ENCODE measurements around the gene NISCH.

The NISCH gene

DNA sequence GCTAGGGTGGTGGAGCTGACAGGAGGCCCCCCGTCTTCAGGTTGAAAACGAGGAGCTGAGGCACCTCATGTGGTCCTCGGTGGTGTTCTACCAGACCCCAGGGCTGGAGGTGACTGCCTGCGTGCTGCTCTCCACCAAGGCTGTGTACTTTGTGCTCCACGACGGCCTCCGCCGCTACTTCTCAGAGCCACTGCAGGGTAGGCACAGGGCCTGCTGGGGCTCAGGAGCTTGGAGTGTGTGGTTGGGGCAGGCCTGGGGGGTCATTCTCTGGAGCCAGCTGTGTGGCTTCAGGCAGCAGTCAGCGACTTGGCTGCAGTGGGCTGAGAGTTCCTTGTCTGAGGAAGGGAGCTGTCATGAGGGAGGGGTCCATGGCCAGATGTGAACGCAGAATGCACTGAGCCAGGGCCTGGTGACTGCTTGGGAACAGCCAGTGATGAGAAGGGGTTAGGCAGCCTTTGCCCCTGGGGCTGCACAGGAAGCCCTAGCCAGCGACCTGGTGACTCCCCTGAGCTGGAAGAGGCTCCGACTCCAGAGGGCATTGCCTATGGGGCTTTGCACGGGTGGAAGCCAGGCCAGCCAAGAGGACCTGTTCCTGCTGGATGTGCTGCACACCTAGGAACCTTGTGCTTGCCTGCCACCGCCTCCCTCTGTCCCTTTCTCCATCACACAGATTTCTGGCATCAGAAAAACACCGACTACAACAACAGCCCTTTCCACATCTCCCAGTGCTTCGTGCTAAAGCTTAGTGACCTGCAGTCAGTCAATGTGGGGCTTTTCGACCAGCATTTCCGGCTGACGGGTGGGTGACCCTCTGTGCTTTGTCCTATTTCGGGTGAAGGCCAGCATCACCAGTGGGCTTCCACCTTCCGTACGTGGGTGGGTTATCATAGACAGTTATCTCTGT is 34.9 kb downstream of the NISCH start:
- DNase-seq (ENCODE audit: low read depth) = no peak

- DNase-seq (ENCODE audit: low read depth) = no peak
Observed at GRCh38 chr3:52490939-52491526, 35.6 kb downstream of the NISCH start.

- DNase-seq (ENCODE audit: low read depth) = no peak
Observed at GRCh38 chr3:52492059-52492458, 36.7 kb downstream of the NISCH start.

DNA sequence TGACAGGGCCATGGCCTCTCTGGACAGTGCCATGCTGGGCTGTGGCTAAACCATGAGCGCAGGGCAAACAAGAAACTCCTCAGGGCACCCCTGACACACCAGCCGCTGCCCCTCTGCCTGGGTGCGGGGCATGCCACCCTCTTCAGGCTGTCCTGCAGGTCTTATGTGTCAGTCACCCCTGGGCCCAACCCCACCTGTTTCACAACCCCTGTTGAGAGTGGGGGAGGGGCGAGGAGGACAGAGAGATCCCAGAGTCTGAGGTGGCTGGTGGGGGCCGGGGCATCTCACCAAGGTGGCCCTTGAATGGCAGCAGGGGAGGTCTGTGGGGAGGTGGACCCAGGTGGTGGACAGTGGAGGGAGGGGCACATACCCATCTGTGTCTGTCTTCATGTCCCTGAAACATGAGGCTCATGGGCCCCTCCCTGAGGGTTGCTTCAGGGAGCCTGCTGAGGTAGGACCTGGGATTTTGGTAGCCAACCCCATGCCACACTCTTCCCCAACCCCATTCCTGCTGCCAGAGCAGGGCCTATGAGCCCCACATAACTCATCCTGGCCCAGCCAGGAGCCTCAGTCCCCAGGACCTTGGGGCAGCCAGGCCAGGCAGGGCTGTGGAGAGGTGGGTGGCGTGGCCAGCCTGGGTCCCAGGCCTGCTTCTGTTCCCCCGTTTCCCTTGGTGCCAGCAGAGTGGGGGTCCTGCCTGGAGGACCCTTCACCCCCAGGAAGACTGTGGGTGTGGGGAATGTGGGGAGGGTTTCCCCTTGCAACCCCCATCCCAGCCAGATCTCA is 38.0 kb downstream of the NISCH start:
- no peak for DNase-seq (ENCODE audit: low read depth)

DNA sequence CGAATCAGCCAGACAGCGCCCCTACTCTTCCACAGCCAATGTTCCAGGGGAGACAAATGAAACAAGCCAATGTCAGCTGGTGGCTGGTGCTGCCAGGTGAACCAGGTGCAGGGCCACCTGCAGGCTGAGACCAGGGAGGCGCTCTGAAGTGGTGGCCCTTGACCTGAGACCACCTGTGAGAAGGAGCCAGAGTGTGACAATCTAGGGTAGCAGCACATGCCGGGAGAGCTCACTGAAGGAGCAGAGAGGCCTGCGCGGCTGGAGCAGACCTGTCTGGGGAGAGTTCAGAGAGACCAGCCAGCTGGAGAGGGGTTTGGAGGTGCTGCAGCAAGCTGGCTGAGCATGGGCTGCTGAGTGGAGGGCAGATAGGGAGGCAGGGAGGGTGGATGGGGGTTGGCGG is 39.0 kb downstream of the NISCH start:
- DNase-seq (ENCODE audit: low read depth) = no peak

- no peak for DNase-seq (ENCODE audit: low read depth)
Observed at GRCh38 chr3:52494886-52495495, 39.6 kb downstream of the NISCH start, which contains the start of gene STAB1. STAB1 (plus strand) TSS chr3:52495338; CDS start chr3:52495414, 76 bp downstream.

GRCh38 chr3:52495777-52496602 is 40.6 kb downstream of the NISCH start:
- no peak for DNase-seq (ENCODE audit: low read depth)

DNA sequence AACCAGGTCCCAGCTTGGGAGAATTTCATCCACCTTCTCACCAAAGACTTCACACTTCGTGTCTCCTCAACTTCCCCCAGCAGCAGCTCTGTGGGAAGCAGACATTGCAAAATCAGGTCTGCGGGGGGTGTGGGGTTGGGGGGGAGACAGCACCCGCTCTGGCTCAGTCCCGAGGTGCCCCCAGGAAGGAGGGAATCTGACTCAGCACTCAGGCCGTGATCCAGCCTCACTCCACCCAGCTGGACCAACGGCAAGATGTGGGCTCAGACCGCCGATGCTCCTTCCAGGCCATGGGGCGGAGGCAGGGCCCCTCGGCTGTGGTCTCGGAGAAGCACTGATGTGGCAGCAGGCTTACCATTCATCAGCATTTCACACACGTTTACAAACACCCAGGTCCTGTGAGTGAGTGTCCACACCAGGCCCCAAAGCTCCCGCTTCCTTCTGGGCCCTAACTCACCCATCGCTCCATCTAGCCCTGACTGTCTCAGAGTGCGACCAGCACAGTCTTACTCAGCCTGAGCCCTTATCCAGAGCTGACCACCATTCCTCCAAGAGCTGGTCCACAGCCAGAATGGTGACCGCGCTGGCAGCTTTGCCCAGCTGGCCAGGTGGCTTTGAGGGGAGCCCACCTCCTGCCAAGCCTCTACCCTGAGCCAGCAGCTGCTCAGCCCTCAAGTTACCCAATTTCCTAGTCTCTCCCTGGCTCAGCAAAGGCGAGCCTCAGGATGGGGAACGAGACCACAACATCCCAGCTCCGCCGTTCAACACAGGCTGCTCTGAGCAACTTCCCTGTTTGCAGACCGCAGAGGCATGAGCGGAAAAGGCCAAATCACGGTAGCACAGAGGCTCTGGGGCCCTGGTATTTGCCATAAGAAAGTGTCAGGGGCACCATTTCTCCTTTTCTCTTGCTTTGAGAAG is 43.0 kb downstream of the NISCH start:
- DNase-seq (ENCODE audit: low read depth) = no peak

- no peak for DNase-seq (ENCODE audit: low read depth)
Observed at GRCh38 chr3:52501046-52501445, 45.6 kb downstream of the NISCH start.

- DNase-seq (ENCODE audit: low read depth) = no peak
Observed at GRCh38 chr3:52502001-52502400, 46.6 kb downstream of the NISCH start.

DNA sequence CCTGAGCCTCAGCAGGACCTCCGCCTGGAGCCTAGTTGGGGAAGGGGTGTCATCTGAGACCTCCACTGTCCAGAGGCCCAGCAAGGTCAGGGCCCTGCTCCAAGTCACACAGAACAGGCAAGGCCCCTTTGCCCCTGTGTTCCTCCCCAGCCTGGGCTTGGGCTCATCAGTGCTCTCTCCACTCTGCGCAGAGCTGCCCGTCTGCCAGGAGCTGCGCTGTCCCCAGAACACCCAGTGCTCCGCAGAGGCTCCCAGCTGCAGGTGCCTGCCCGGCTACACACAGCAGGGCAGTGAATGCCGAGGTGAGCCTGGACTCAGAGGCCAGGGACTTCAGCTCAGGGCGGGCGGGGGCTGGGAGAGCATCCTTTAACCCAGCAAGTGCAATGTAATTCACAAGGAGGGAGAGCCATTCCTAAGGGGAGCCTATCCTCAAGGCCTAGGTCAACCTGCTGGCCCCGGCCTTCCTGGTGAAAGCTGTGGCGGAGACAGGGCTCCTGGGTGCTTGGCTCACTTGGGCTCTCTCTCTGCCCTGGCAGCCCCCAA is 47.5 kb downstream of the NISCH start:
- no peak for DNase-seq (ENCODE audit: low read depth)

DNA sequence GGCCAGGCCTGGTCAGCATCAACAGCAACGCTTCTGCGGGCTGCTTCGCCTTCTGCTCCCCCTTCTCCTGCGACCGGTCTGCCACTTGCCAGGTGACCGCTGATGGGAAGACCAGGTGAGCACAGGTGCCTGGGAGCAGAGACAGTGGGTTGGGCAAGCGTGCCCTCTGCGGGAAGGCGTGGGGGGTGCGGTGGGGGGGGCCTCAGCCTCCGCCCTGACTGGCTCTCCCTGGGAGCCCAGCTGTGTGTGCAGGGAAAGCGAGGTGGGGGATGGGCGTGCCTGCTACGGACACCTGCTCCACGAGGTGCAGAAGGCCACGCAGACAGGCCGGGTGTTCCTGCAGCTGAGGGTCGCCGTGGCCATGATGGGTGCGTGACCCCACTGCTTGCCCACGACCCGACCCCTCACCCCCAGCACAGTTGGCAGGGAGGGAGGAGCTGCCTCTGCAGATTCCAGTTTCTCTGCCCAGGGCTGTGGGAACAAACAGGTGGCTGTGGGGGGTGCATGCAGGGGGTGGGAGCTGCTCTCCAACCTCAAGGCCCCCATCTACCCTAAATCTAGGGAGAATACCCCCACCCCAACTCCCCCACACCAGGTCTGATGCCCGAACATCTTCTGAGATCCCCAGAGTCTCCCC is 48.5 kb downstream of the NISCH start:
- DNase-seq (ENCODE audit: low read depth) = no peak

DNA sequence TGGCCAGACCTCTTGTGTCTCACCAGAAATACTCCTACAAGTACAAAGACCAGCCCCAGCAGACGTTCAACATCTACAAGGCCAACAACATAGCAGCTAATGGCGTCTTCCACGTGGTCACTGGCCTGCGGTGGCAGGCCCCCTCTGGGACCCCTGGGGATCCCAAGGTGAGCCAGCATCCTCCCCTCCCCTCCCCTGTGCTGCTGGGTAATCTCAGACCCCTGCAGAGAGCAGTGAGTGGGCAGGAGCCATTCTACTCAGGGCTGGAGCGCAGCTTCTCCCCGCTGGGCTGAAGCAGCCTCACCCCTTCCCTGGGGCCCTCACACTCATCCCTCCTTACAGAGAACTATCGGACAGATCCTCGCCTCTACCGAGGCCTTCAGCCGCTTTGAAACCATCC is 49.6 kb downstream of the NISCH start:
- DNase-seq (ENCODE audit: low read depth) = no peak

DNA sequence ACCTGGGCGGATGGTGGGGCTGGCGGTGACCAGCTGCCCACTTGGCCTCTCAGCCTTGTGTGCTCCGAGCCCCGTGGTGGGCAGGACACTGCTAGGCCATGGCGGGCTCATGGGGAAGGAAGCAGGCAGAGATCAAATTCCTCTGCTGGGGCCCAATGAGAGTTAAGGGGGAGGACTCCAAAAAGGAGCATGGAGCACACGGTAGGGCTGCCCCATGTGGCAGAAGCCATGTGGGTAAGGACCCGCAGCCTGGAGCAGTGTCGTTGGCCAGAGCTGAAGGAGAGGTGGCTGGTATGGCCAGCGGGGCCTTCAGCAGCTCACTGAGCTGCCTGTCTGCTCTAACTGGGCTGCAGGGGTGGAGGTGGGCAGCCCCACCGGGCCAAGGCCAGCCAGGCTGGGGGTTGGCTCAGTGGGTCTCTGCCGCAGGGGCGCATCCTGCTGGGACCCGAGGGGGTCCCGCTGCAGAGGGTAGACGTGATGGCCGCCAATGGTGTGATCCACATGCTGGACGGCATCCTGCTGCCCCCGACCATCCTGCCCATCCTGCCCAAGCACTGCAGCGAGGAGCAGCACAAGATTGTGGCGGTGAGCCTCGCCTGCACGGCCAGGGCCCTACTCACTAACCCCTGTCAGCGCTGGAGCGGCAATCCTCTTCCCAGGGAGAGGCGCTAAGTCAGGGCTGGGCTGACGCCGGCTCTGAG is 51.0 kb downstream of the NISCH start:
- DNase-seq (ENCODE audit: low read depth) = no peak

DNA sequence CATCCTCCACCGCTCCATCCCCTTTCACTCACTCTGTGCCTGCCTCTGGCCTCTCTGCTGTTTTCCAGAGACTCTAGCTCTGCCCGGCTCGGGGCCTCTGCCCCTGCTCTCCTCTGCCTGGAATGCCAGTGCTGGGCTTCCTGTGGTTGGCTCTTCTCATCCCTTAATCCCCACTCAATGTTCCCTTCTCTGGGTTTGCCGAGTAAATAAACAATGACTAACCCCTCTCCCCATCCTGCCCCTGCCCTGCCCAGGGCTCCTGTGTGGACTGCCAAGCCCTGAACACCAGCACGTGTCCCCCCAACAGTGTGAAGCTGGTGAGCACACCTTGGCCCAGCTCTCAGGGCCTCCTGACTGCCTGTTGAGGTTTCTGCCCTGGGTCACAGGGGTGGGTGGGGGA is 52.0 kb downstream of the NISCH start:
- no peak for DNase-seq (ENCODE audit: low read depth)

GRCh38 chr3:52509753-52510328 is 54.4 kb downstream of the NISCH start:
- no peak for DNase-seq (ENCODE audit: low read depth)

DNA sequence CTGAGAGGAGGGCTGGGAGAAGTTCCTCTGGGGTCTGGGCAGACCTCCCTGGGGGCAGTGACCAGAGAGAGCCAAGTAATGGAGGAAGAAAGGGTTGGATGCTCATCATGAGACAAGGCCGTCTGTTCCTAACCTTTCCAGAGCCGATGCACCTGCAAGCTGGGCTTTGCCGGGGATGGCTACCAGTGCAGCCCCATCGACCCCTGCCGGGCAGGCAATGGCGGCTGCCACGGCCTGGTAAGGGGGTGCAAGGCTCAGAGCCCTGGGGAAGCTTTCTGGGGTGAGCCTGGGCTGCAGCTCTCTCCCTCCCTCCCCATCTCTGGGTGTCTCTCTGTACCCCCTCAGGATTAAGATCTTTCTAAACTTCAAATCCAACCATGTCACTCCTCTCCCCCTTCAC is 56.1 kb downstream of the NISCH start:
- DNase-seq (ENCODE audit: low read depth) = no peak

DNA sequence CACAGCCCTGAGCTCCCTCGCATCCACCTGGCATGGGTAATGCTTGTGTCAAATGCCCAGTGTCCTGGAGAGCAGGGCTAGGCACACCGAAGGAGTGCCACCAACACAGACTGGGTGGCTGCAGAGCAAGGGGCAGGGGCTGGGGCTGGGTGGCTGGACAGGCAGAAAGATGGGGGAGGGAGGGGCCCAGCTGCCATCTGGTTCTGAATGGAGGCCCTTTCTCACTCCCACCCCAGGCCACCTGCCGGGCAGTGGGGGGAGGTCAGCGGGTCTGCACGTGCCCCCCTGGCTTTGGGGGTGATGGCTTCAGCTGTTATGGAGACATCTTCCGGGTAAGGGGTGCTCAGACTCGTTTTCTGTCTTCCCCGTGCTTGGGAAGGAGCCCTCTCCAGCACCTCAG is 56.7 kb downstream of the NISCH start:
- no peak for DNase-seq (ENCODE audit: low read depth)
